Breast epithelium (tissue), 3 donors: ENCODE results near the gene GNG7.

ENCODE experiments used
- POLR2A ChIP-seq: fragments of 450-650 bp; IDR thresholded peaks from one replicate; pipeline ENCODE4 v1.6.1; 2016; ENCODE audit warnings: antibody characterized with exemption, mild to moderate bottlenecking, moderate library complexity
- POLR2AphosphoS5 ChIP-seq, 3 donors: sonication (generic); formaldehyde crosslinking; IDR thresholded peaks; one replicate each; pipeline ENCODE4 v1.6.1; 2017; ENCODE audit warnings: antibody characterized with exemption in 3 of 3
- TF ChIP-seq, protein P1 (sequence below), 3 donors: fragments of 450-650 bp; IDR thresholded peaks; one replicate each; pipeline ENCODE4 v1.5.1; 2016 to 2017; ENCODE audit warnings: antibody characterized with exemption in 3 of 3, mild to moderate bottlenecking in 3 of 3, moderate library complexity in 3 of 3

DNA sequence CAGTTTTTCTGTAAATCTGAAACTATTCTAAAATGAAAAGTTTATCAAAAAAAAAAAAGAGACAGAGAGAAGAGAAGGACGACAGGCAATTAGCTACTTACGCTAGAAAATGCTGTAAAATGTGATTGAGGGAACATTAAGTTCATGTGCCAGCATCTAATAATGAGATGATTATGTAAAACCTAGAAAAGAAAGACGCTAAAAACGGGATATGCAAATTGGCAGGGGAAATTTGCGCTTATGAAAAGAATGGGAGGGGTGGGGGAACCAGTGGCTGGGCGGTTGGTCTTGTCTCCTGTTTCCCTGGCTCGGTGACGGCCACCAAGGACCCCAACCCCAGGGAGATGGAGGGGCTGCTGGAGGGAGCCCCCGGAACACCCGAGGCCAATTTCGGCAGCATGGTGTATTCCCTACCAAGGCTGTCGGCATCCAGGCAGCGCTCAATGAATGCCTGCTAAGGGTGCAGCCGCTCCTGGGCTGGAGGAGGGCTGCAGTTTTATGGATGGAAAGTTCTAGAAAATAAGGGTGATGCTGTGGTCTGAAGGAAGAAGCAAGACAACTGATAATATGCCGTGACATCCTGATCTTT lies 34.2 kb downstream of the GNG7 start:
- no peak for TF ChIP-seq POLR2A
- TF ChIP-seq, protein P1, sequence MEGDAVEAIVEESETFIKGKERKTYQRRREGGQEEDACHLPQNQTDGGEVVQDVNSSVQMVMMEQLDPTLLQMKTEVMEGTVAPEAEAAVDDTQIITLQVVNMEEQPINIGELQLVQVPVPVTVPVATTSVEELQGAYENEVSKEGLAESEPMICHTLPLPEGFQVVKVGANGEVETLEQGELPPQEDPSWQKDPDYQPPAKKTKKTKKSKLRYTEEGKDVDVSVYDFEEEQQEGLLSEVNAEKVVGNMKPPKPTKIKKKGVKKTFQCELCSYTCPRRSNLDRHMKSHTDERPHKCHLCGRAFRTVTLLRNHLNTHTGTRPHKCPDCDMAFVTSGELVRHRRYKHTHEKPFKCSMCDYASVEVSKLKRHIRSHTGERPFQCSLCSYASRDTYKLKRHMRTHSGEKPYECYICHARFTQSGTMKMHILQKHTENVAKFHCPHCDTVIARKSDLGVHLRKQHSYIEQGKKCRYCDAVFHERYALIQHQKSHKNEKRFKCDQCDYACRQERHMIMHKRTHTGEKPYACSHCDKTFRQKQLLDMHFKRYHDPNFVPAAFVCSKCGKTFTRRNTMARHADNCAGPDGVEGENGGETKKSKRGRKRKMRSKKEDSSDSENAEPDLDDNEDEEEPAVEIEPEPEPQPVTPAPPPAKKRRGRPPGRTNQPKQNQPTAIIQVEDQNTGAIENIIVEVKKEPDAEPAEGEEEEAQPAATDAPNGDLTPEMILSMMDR (IDR thresholded peaks at IDR 0.05) = no peak
- no peak for TF ChIP-seq POLR2AphosphoS5 (IDR thresholded peaks at IDR 0.05)
